Measurements from ENCODE around the gene LPP.

LPP gene

GRCh38 chr3:188496390-188496789, 342.4 kb downstream of the LPP start:
- Mint-ChIP-seq H3K27ac (no peak overlapping the region), H3K27me3 (no peaks in the 10 kb centered on the region), H3K4me3 (no peak overlapping the region), H3K4me1 (ENCODE audit: low read depth) (no peaks in the 10 kb centered on the region), H3K9me3 (ENCODE audit: low read depth) (peaks cover 5% of the 10 kb centered on the region), H3K36me3 (peaks cover 14% of the 10 kb centered on the region)

- Mint-ChIP-seq H3K4me1 (ENCODE audit: low read depth) (no peaks in the 10 kb centered on the region), H3K27me3 (no peaks in the 10 kb centered on the region), H3K9me3 (ENCODE audit: low read depth) (peaks cover 6% of the 10 kb centered on the region), H3K27ac (no peak overlapping the region), H3K4me3 (no peak overlapping the region), H3K36me3 (peaks cover 16% of the 10 kb centered on the region)
Observed at GRCh38 chr3:188497021-188497420, 343.1 kb downstream of the LPP start.

GRCh38 chr3:188503647-188504046, 349.7 kb downstream of the LPP start:
- Mint-ChIP-seq H3K4me3 (no peak overlapping the region), H3K4me1 (ENCODE audit: low read depth) (peaks cover 13% of the 10 kb centered on the region), H3K9me3 (ENCODE audit: low read depth) (peaks cover 26% of the 10 kb centered on the region), H3K36me3 (peaks cover 41% of the 10 kb centered on the region), H3K27ac (no peak overlapping the region), H3K27me3 (no peaks in the 10 kb centered on the region)

GRCh38 chr3:188505151-188505550, 351.2 kb downstream of the LPP start:
- peaks cover 39% of the 10 kb centered on the region for H3K36me3 Mint-ChIP-seq

GRCh38 chr3:188505911-188506310, 352.0 kb downstream of the LPP start:
- Mint-ChIP-seq H3K36me3 (peaks cover 46% of the 10 kb centered on the region), H3K27me3 (no peaks in the 10 kb centered on the region), H3K27ac (no peak overlapping the region)

More at GRCh38 chr3:188505151-188505550, 351.2 kb downstream of the LPP start:
- no peak overlapping the region for H3K4me3 Mint-ChIP-seq
- no peaks in the 10 kb centered on the region for H3K27me3 Mint-ChIP-seq
- H3K4me1 Mint-ChIP-seq (ENCODE audit: low read depth): peaks cover 13% of the 10 kb centered on the region
- H3K9me3 Mint-ChIP-seq (ENCODE audit: low read depth): peaks cover 26% of the 10 kb centered on the region
- H3K27ac Mint-ChIP-seq: no peak overlapping the region

GRCh38 chr3:188506446-188506845, 352.5 kb downstream of the LPP start:
- H3K36me3 Mint-ChIP-seq: peaks cover 47% of the 10 kb centered on the region

More at GRCh38 chr3:188505911-188506310, 352.0 kb downstream of the LPP start:
- H3K9me3 Mint-ChIP-seq (ENCODE audit: low read depth): peaks cover 23% of the 10 kb centered on the region
- H3K4me3 Mint-ChIP-seq: no peak overlapping the region
- peaks cover 13% of the 10 kb centered on the region for H3K4me1 Mint-ChIP-seq (ENCODE audit: low read depth)

GRCh38 chr3:188507244-188507720, 353.3 kb downstream of the LPP start:
- Mint-ChIP-seq H3K9me3 (ENCODE audit: low read depth) (peaks cover 17% of the 10 kb centered on the region), H3K36me3 (peaks cover 47% of the 10 kb centered on the region), H3K4me1 (ENCODE audit: low read depth) (peaks cover 13% of the 10 kb centered on the region), H3K27me3 (no peaks in the 10 kb centered on the region), H3K27ac (no peak overlapping the region), H3K4me3 (no peak overlapping the region)

More at GRCh38 chr3:188506446-188506845, 352.5 kb downstream of the LPP start:
- Mint-ChIP-seq H3K27ac (no peak overlapping the region), H3K9me3 (ENCODE audit: low read depth) (peaks cover 21% of the 10 kb centered on the region), H3K4me1 (ENCODE audit: low read depth) (peaks cover 13% of the 10 kb centered on the region), H3K27me3 (no peaks in the 10 kb centered on the region), H3K4me3 (no peak overlapping the region)

GRCh38 chr3:188508454-188508853, 354.5 kb downstream of the LPP start:
- Mint-ChIP-seq H3K4me3 (no peak overlapping the region), H3K27me3 (no peaks in the 10 kb centered on the region), H3K4me1 (ENCODE audit: low read depth) (peaks cover 13% of the 10 kb centered on the region), H3K36me3 (peaks cover 47% of the 10 kb centered on the region), H3K27ac (no peak overlapping the region), H3K9me3 (ENCODE audit: low read depth) (peaks cover 13% of the 10 kb centered on the region)

- no peak overlapping the region for H3K4me3 Mint-ChIP-seq
- no peak overlapping the region for H3K27ac Mint-ChIP-seq
- peaks cover 5% of the 10 kb centered on the region for H3K9me3 Mint-ChIP-seq (ENCODE audit: low read depth)
- no peaks in the 10 kb centered on the region for H3K27me3 Mint-ChIP-seq
- H3K36me3 Mint-ChIP-seq: peaks cover 38% of the 10 kb centered on the region
- peaks cover 13% of the 10 kb centered on the region for H3K4me1 Mint-ChIP-seq (ENCODE audit: low read depth)
Observed at GRCh38 chr3:188509316-188509715, 355.4 kb downstream of the LPP start.

GRCh38 chr3:188510366-188510765, 356.4 kb downstream of the LPP start:
- H3K27ac Mint-ChIP-seq: no peak overlapping the region
- H3K4me1 Mint-ChIP-seq (ENCODE audit: low read depth): peaks cover 13% of the 10 kb centered on the region
- peaks cover 32% of the 10 kb centered on the region for H3K36me3 Mint-ChIP-seq
- peaks cover 2% of the 10 kb centered on the region for H3K9me3 Mint-ChIP-seq (ENCODE audit: low read depth)
- no peaks in the 10 kb centered on the region for H3K27me3 Mint-ChIP-seq
- no peak overlapping the region for H3K4me3 Mint-ChIP-seq

GRCh38 chr3:188513662-188514328, 359.8 kb downstream of the LPP start:
- peak overlapping the region; percentile 16 for H3K27ac Mint-ChIP-seq
- peaks cover 26% of the 10 kb centered on the region for H3K36me3 Mint-ChIP-seq
- no peak overlapping the region for H3K4me3 Mint-ChIP-seq
- H3K27me3 Mint-ChIP-seq: no peaks in the 10 kb centered on the region
- no peaks in the 10 kb centered on the region for H3K9me3 Mint-ChIP-seq (ENCODE audit: low read depth)
- no peaks in the 10 kb centered on the region for H3K4me1 Mint-ChIP-seq (ENCODE audit: low read depth)

- H3K9me3 Mint-ChIP-seq (ENCODE audit: low read depth): no peaks in the 10 kb centered on the region
- peaks cover 20% of the 10 kb centered on the region for H3K36me3 Mint-ChIP-seq
- no peaks in the 10 kb centered on the region for H3K4me1 Mint-ChIP-seq (ENCODE audit: low read depth)
- no peaks in the 10 kb centered on the region for H3K27me3 Mint-ChIP-seq
- H3K27ac Mint-ChIP-seq: no peak overlapping the region
- no peak overlapping the region for H3K4me3 Mint-ChIP-seq
Observed at GRCh38 chr3:188516515-188516914, 362.6 kb downstream of the LPP start.

GRCh38 chr3:188518416-188518815, 364.5 kb downstream of the LPP start:
- Mint-ChIP-seq H3K4me3 (no peak overlapping the region), H3K27me3 (no peaks in the 10 kb centered on the region), H3K4me1 (ENCODE audit: low read depth) (no peaks in the 10 kb centered on the region), H3K9me3 (ENCODE audit: low read depth) (no peaks in the 10 kb centered on the region), H3K36me3 (peaks cover 11% of the 10 kb centered on the region), H3K27ac (no peak overlapping the region)

- Mint-ChIP-seq H3K4me1 (ENCODE audit: low read depth) (no peaks in the 10 kb centered on the region), H3K27me3 (no peaks in the 10 kb centered on the region), H3K9me3 (ENCODE audit: low read depth) (no peaks in the 10 kb centered on the region), H3K36me3 (peaks cover 15% of the 10 kb centered on the region), H3K4me3 (no peak overlapping the region), H3K27ac (no peak overlapping the region)
Observed at GRCh38 chr3:188518835-188519452, 365.0 kb downstream of the LPP start.

GRCh38 chr3:188520466-188520865, 366.5 kb downstream of the LPP start:
- no peaks in the 10 kb centered on the region for H3K9me3 Mint-ChIP-seq (ENCODE audit: low read depth)
- peaks cover 21% of the 10 kb centered on the region for H3K36me3 Mint-ChIP-seq
- no peak overlapping the region for H3K4me3 Mint-ChIP-seq
- H3K27ac Mint-ChIP-seq: no peak overlapping the region
- no peaks in the 10 kb centered on the region for H3K4me1 Mint-ChIP-seq (ENCODE audit: low read depth)
- H3K27me3 Mint-ChIP-seq: no peaks in the 10 kb centered on the region
